K562 (cell line): Measurements from ENCODE around the gene COPA. TPM values are rescaled to one million over a fixed set of nuclear protein-coding genes. Genes with fewer than 3 reads are reported as not detected.

Experiments used
- BRD4 ChIP-seq: fragments of 200-600 bp; sonication (generic); IDR thresholded peaks from 2 replicates; pipeline ENCODE4 v1.6.1; 2017; ENCODE audit warnings: inconsistent platforms
- CSDE1 ChIP-seq, 2 experiments: fragments of 450-650 bp; IDR thresholded peaks; 2 replicates each; pipeline ENCODE4 v1.6.1; 2016; ENCODE audit warnings: mild to moderate bottlenecking in 1 of 2
- EHMT2 ChIP-seq: fragments of 450-650 bp; IDR thresholded peaks from 2 replicates; pipeline ENCODE4 v1.6.1; 2018; ENCODE audit warnings: antibody characterized with exemption
- ELF1 ChIP-seq: fragments of 200-800 bp; sonication (Bioruptor generic); IDR thresholded peaks from 2 replicates; pipeline ENCODE4 v1.6.1; 2016; ENCODE audit warnings: missing genetic modification characterization, missing compliant biosample characterization
- HCFC1 ChIP-seq: IDR thresholded peaks from 2 replicates; pipeline ENCODE4 v1.6.1; 2012; ENCODE audit warnings: low read depth, low read length, improper control_type of control experiment
- HDAC2 ChIP-seq: fragments of 450-650 bp; IDR thresholded peaks from 2 replicates; pipeline ENCODE4 v1.6.1; 2016; ENCODE audit warnings: mild to moderate bottlenecking
- JUNB ChIP-seq: fragments of 450-650 bp; formaldehyde crosslinking; conservative IDR thresholded peaks from 2 replicates; pipeline ENCODE4 v1.4.0; 2020; ENCODE audit warnings: mild to moderate bottlenecking
- SIN3B ChIP-seq: fragments of 450-650 bp; IDR thresholded peaks from 2 replicates; pipeline ENCODE4 v1.6.1; 2017; ENCODE audit warnings: low read depth, mild to moderate bottlenecking, moderate library complexity
- TOE1 ChIP-seq, 2 experiments: fragments of 450-650 bp in 1 of 2; sonication (generic) in 1 of 2; formaldehyde crosslinking in 1 of 2; IDR thresholded peaks; 2 replicates each; pipeline versions ENCODE4 v1.7.1 to v1.8.0; 2016 to 2022; ENCODE audit warnings: borderline replicate concordance in 2 of 2, mild to moderate bottlenecking in 2 of 2, antibody characterized with exemption in 1 of 2, inconsistent platforms in 1 of 2, low read depth in 1 of 2, missing genetic modification reagents in 1 of 2, moderate library complexity in 1 of 2
- ZNF121 ChIP-seq: sonication (generic); formaldehyde crosslinking; conservative IDR thresholded peaks from 2 replicates; pipeline ENCODE4 v1.8.0; 2022; ENCODE audit warnings: missing genetic modification reagents
- ZNF224 ChIP-seq: sonication (generic); formaldehyde crosslinking; IDR thresholded peaks from 2 replicates; pipeline ENCODE4 v1.8.0; 2022; ENCODE audit warnings: mild to moderate bottlenecking, missing genetic modification reagents
- ZNF561 ChIP-seq: fragments of 450-650 bp; formaldehyde crosslinking; conservative IDR thresholded peaks from 2 replicates; pipeline ENCODE4 v1.4.0; 2020; ENCODE audit warnings: mild to moderate bottlenecking, moderate library complexity
- ZNF644 ChIP-seq: fragments of 200-800 bp; sonication (Bioruptor generic); IDR thresholded peaks from 2 replicates; pipeline ENCODE4 v1.6.1; 2016; ENCODE audit warnings: low read depth, missing genetic modification characterization, missing compliant biosample characterization
- ZSCAN29 ChIP-seq: fragments of 450-650 bp; IDR thresholded peaks from 2 replicates; pipeline ENCODE4 v1.6.1; 2017
- polyA plus RNA-seq, 8 experiments: library from polyadenylated mRNA; depleted of rRNA in 4 of 8; stranded (reverse) in 5 of 8; unstranded in 3 of 8; fragments of >200 nt; fragmentation: Nextera tagmentation in 2 of 8; fragmentation: Illumina TruSeq in 1 of 8; extraction: Ambion mirVana in 2 of 8; extraction: Trizol in 1 of 8; gene quantifications; 2 replicates each; pipeline versions ENCODE4 v1.2.1 to v1.2.3, GENCODE V29; 2011 to 2014; ENCODE audit warnings: inconsistent platforms in 1 of 8, missing spikeins in 1 of 8
- total RNA-seq, 7 experiments: library from RNA; depleted of rRNA in 6 of 7; stranded (reverse); fragments of >200 nt in 6 of 7; fragmentation: Illumina TruSeq in 2 of 7; extraction: Trizol in 2 of 7; gene quantifications; 2 replicates each; pipeline versions ENCODE4 v1.2.1 to v1.2.3, GENCODE V29; 2011 to 2021; ENCODE audit warnings: low replicate concordance in 1 of 7
- TF ChIP-seq, protein P1 (sequence below): IDR thresholded peaks from 2 replicates; pipeline ENCODE4 v1.6.1; 2011; ENCODE audit warnings: borderline replicate concordance, low read depth, mild to moderate bottlenecking, moderate library complexity, low read length; ENCODE audit not compliant: insufficient read depth, poor library complexity, severe bottlenecking
- TF ChIP-seq, protein P2 (sequence below), 3 experiments: IDR thresholded peaks in 2 of 3; conservative IDR thresholded peaks in 1 of 3; 2 replicates each; pipeline ENCODE4 v1.5.1; 2011 to 2012; ENCODE audit warnings: low read length in 3 of 3, mild to moderate bottlenecking in 3 of 3, control low read depth in 2 of 3, improper control_type of control experiment in 1 of 3, inconsistent platforms in 1 of 3, low read depth in 1 of 3, mixed read lengths in 1 of 3, moderate library complexity in 1 of 3; ENCODE audit not compliant: insufficient read depth in 2 of 3

The COPA gene
- total and polyA plus RNA-seq, 9 of the 15 experiments (the other 6 are each of a cell fraction or from before 2014, with no cell fraction given) = 49.8 to 222 (median 110) TPM

DNA sequence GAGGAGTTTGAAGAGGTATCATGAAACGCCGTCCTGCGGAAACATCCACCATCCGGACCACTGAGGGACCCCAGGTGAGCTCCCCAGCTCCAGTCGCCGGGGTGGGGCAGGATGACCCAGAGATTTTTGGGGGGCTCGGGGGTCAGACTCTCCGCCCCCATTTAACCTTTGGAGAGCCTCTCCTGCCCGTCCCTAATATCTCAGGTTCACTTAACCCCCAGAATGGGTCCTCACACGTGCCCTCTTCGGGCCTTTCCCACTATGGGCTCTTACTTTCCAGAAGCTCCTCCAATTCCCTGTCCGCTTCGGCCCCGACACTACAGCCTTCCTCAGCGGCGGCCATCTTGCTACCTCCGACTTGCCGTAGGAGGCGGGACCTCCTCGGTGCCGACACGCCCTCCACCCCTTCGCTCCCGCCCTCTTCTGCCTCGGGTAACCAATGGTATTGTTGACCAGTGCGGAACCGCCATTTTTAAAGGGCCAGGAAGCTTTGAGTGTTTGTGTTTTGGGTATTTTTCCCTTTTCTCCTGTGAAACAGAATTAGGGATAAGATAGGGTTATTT lies 58.2 kb downstream of the COPA start, which contains the start of gene PEX19 (continued):
- TF ChIP-seq, protein P1, sequence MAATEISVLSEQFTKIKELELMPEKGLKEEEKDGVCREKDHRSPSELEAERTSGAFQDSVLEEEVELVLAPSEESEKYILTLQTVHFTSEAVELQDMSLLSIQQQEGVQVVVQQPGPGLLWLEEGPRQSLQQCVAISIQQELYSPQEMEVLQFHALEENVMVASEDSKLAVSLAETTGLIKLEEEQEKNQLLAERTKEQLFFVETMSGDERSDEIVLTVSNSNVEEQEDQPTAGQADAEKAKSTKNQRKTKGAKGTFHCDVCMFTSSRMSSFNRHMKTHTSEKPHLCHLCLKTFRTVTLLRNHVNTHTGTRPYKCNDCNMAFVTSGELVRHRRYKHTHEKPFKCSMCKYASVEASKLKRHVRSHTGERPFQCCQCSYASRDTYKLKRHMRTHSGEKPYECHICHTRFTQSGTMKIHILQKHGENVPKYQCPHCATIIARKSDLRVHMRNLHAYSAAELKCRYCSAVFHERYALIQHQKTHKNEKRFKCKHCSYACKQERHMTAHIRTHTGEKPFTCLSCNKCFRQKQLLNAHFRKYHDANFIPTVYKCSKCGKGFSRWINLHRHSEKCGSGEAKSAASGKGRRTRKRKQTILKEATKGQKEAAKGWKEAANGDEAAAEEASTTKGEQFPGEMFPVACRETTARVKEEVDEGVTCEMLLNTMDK = no peak
- TF ChIP-seq BRD4 (peak; percentile 39; the same call in 1 of the 2 replicates), HCFC1 (peak; percentile 57), CSDE1 (IDR thresholded peaks at IDR 0.05) (no peak), SIN3B (peak; percentile 94), ZNF224 (CRISPR knock-in tag) (no peak), TOE1 (IDR thresholded peaks at IDR 0.05; ENCODE audit: borderline replicate concordance) (peak; percentile 54; the same call in 1 of the 2 replicates), TOE1 (CRISPR knock-in tag; IDR thresholded peaks at IDR 0.05; ENCODE audit: borderline replicate concordance, low read depth) (no peak), ZNF644 (tag) (no peak), ZNF561 (CRISPR knock-in tag) (no peak), JUNB (no peak), ELF1 (tag) (no peak), HDAC2 (no peak), ZSCAN29 (no peak), ZNF121 (no peak), EHMT2 (no peak)
- TF ChIP-seq, protein P2, sequence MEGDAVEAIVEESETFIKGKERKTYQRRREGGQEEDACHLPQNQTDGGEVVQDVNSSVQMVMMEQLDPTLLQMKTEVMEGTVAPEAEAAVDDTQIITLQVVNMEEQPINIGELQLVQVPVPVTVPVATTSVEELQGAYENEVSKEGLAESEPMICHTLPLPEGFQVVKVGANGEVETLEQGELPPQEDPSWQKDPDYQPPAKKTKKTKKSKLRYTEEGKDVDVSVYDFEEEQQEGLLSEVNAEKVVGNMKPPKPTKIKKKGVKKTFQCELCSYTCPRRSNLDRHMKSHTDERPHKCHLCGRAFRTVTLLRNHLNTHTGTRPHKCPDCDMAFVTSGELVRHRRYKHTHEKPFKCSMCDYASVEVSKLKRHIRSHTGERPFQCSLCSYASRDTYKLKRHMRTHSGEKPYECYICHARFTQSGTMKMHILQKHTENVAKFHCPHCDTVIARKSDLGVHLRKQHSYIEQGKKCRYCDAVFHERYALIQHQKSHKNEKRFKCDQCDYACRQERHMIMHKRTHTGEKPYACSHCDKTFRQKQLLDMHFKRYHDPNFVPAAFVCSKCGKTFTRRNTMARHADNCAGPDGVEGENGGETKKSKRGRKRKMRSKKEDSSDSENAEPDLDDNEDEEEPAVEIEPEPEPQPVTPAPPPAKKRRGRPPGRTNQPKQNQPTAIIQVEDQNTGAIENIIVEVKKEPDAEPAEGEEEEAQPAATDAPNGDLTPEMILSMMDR (IDR thresholded peaks at IDR 0.05 in 2 of 3, conservative IDR thresholded peaks at IDR 0.05 in 1 of 3; ENCODE audit: insufficient read depth in 2 of 3, low read depth in 1 of 3, low read length in 3 of 3) = no peak
